DOHH2 (cell line): ENCODE data around the gene HOXA13.

ENCODE experiments used
- H3F3A ChIP-seq: fragments of 200-600 bp; sonication (generic), shearing (Covaris generic); 2 replicates; pipeline ENCODE4 v1.6.0; 2016; ENCODE audit warnings: antibody characterized with exemption, mild to moderate bottlenecking; ENCODE audit not compliant: control insufficient read depth, insufficient read depth
- H3K27ac ChIP-seq: fragments of 200-600 bp; sonication (generic); 2 replicates; pipeline ENCODE4 v1.5.1; 2014; ENCODE audit warnings: low read depth, mild to moderate bottlenecking, low read length, moderate library complexity
- H3K27me3 ChIP-seq: fragments of 200-600 bp; sonication (generic); 2 replicates; pipeline ENCODE4 v1.6.1; 2014; ENCODE audit warnings: mild to moderate bottlenecking, low read length, mixed read lengths; ENCODE audit not compliant: control insufficient read depth
- H3K36me3 ChIP-seq: fragments of 200-600 bp; sonication (generic); 2 replicates; pipeline ENCODE4 v1.6.1; 2014; ENCODE audit warnings: mild to moderate bottlenecking, low read length, moderate library complexity, mixed read lengths; ENCODE audit not compliant: control insufficient read depth
- H3K4me1 ChIP-seq: fragments of 200-600 bp; sonication (generic); 2 replicates; pipeline ENCODE4 v1.6.1; 2014; ENCODE audit warnings: mild to moderate bottlenecking, low read length, mixed read lengths; ENCODE audit not compliant: control insufficient read depth
- H3K4me2 ChIP-seq: fragments of 200-600 bp; sonication (generic); 2 replicates; pipeline ENCODE4 v1.6.0; 2014; ENCODE audit warnings: mild to moderate bottlenecking, low read length, moderate library complexity
- H3K4me3 ChIP-seq: fragments of 200-600 bp; sonication (generic); 2 replicates; pipeline ENCODE4 v1.5.1; 2014; ENCODE audit warnings: mild to moderate bottlenecking, low read length, mixed read lengths
- H3K79me2 ChIP-seq: fragments of 200-600 bp; sonication (generic); 2 replicates; pipeline ENCODE4 v1.6.1; 2014; ENCODE audit warnings: mild to moderate bottlenecking, low read length, mixed read lengths; ENCODE audit not compliant: control insufficient read depth
- H3K9me2 ChIP-seq: fragments of 200-600 bp; sonication (generic); replicated peaks from 2 replicates; pipeline ENCODE4 v1.6.1; 2014; ENCODE audit warnings: mild to moderate bottlenecking, low read length, mixed read lengths; ENCODE audit not compliant: control insufficient read depth
- H3K9me3 ChIP-seq: fragments of 200-600 bp; sonication (generic); 2 replicates; pipeline ENCODE4 v1.6.1; 2014; ENCODE audit warnings: antibody characterized with exemption, low read length, mixed read lengths; ENCODE audit not compliant: control insufficient read depth, insufficient read depth
- H4K20me1 ChIP-seq: fragments of 200-600 bp; sonication (generic); 2 replicates; pipeline ENCODE4 v1.6.0; 2014; ENCODE audit warnings: low read depth, mild to moderate bottlenecking, antibody characterized with exemption, low read length, moderate library complexity; ENCODE audit not compliant: control insufficient read depth, insufficient read depth
- EZH2phosphoT487 ChIP-seq: fragments of 200-600 bp; sonication (generic); IDR thresholded peaks from 2 replicates; pipeline ENCODE4 v1.6.1; 2017; ENCODE audit warnings: borderline replicate concordance, mild to moderate bottlenecking, antibody characterized with exemption, low read length, moderate library complexity, mixed read lengths
- TF ChIP-seq, protein P1 (sequence below): fragments of 200-600 bp; sonication (generic); IDR thresholded peaks from one replicate; pipeline ENCODE4 v1.5.1; 2014; ENCODE audit warnings: antibody characterized with exemption, mild to moderate bottlenecking, low read depth, low read length; ENCODE audit not compliant: poor library complexity, severe bottlenecking

The HOXA13 gene

DNA sequence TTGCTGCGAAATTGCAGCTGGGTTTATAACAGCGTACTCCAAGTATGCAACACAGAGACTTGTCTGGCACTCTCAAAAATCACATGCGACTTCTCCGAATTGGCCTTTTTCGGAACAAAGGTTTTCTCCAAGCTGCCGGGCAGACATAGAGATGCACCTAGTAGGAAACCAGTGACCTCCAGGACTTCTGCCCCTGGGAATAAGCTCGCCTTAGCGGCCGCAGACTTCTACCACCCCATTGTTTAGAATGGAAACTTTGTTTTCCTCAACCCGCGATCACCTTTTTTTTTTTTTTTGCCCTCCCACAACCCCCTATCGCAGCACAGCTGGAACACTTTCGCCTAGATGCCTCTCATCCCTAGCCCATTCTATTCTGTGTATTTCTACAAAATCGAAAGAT, 20.9 kb downstream of the HOXA13 start:
- no peaks in the 10 kb centered on the region for H3K36me3 ChIP-seq
- no peaks in the 10 kb centered on the region for H3K9me3 ChIP-seq
- no peaks in the 10 kb centered on the region for H3K79me2 ChIP-seq
- no peak overlapping the region for H3K4me2 ChIP-seq
- no peaks in the 10 kb centered on the region for H4K20me1 ChIP-seq
- no peak overlapping the region for H3K27ac ChIP-seq
- H3F3A ChIP-seq, result no peaks in the 10 kb centered on the region
- H3K27me3 ChIP-seq, result peaks cover 50% of the 10 kb centered on the region
- no peaks in the 10 kb centered on the region for H3K9me2 ChIP-seq
- no peak for TF ChIP-seq EZH2phosphoT487
- TF ChIP-seq, protein P1, sequence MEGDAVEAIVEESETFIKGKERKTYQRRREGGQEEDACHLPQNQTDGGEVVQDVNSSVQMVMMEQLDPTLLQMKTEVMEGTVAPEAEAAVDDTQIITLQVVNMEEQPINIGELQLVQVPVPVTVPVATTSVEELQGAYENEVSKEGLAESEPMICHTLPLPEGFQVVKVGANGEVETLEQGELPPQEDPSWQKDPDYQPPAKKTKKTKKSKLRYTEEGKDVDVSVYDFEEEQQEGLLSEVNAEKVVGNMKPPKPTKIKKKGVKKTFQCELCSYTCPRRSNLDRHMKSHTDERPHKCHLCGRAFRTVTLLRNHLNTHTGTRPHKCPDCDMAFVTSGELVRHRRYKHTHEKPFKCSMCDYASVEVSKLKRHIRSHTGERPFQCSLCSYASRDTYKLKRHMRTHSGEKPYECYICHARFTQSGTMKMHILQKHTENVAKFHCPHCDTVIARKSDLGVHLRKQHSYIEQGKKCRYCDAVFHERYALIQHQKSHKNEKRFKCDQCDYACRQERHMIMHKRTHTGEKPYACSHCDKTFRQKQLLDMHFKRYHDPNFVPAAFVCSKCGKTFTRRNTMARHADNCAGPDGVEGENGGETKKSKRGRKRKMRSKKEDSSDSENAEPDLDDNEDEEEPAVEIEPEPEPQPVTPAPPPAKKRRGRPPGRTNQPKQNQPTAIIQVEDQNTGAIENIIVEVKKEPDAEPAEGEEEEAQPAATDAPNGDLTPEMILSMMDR, result no peak
- peaks cover 16% of the 10 kb centered on the region for H3K4me1 ChIP-seq
- no peak overlapping the region for H3K4me3 ChIP-seq

GRCh38 chr7:27178366-27178765, 21.5 kb downstream of the HOXA13 start:
- H4K20me1 ChIP-seq, result no peaks in the 10 kb centered on the region
- H3K4me1 ChIP-seq, result peaks cover 16% of the 10 kb centered on the region
- TF ChIP-seq, protein P1, result no peak
- no peak for TF ChIP-seq EZH2phosphoT487
- peaks cover 50% of the 10 kb centered on the region for H3K27me3 ChIP-seq
- H3F3A ChIP-seq, result no peaks in the 10 kb centered on the region
- no peaks in the 10 kb centered on the region for H3K79me2 ChIP-seq
- no peak overlapping the region for H3K4me3 ChIP-seq
- no peak overlapping the region for H3K27ac ChIP-seq
- no peak overlapping the region for H3K4me2 ChIP-seq
- H3K36me3 ChIP-seq, result no peaks in the 10 kb centered on the region
- no peaks in the 10 kb centered on the region for H3K9me3 ChIP-seq
- H3K9me2 ChIP-seq, result no peaks in the 10 kb centered on the region

GRCh38 chr7:27177795-27178320, 22.0 kb downstream of the HOXA13 start:
- no peak for TF ChIP-seq EZH2phosphoT487
- TF ChIP-seq, protein P1, result no peak
- Histone ChIP-seq H3K9me3 (no peaks in the 10 kb centered on the region), H3K36me3 (no peaks in the 10 kb centered on the region), H3K4me2 (no peak overlapping the region), H4K20me1 (no peaks in the 10 kb centered on the region), H3F3A (no peaks in the 10 kb centered on the region), H3K27me3 (peaks cover 50% of the 10 kb centered on the region), H3K9me2 (no peaks in the 10 kb centered on the region), H3K4me1 (peaks cover 18% of the 10 kb centered on the region), H3K79me2 (no peaks in the 10 kb centered on the region), H3K4me3 (no peak overlapping the region), H3K27ac (no peak overlapping the region)
